Aortic smooth muscle cell (primary cell): ENCODE results near the gene DNAJB1. TPM values are rescaled to one million over a fixed set of nuclear protein-coding genes. Genes with fewer than 3 reads are reported as not detected.

ENCODE experiments used
- total RNA-seq: library from RNA; depleted of rRNA; stranded (reverse); fragments of >200 nt; gene quantifications from 2 replicates; pipeline ENCODE4 v1.2.3, GENCODE V29; 2014

DNAJB1 gene
- total RNA-seq: 52.6 and 52.7 TPM in 2 replicates

GRCh38 chr19:14517840-14518505 lies at the start of gene DNAJB1:
Gene DNAJB1, minus strand, starts transcription at chr19:14518397. Its CDS starts 48 bp downstream, at chr19:14518349.

DNA sequence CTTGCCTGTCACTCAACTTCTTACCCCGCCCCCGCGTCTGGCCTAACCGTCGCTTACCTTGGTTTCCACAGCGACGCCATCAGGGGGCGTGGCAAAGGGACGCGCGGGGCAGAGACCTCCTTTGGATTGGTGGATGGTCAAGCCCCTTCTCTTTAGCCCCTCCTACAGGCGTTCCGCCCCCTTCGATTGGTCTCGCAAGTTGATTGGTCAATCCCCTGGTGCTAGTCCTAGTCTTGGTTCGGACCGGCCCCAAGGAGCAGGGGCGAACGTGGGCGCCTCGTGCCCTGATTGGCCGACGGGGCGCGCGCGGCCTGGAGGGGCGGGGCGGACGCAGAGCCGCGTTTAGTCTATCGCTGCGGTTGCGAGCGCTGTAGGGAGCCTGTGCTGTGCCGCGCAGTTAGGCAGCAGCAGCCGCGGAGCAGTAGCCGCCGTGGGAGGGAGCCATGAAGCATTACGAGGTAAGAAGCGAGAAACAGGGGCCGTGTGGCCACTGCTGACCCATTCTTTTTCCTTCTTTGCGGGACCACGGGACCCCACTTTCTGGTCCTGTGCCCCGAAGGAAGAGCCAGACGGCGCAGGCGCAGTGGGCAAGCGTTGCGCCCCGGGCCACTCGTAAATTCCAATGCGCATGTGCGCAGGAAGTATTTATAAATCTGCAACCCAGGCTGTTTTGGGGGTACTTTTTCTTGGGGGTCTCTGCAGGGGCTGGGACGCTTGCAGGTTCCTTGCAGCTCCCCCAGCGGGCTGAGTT lies 11.2 kb upstream of the DNAJB1 start, which contains the start of gene TECR:
Gene TECR (plus strand): TSS at position 341 of the 751 bp plus-strand sequence. CDS start 103 bp downstream, at position 444.

GRCh38 chr19:14496029-14496833 lies 22.0 kb downstream of the DNAJB1 start, which contains the start of gene GIPC1:
Gene GIPC1, minus strand, starts transcription at chr19:14496127. Its CDS starts 13,151 bp downstream, at chr19:14482976.

DNA sequence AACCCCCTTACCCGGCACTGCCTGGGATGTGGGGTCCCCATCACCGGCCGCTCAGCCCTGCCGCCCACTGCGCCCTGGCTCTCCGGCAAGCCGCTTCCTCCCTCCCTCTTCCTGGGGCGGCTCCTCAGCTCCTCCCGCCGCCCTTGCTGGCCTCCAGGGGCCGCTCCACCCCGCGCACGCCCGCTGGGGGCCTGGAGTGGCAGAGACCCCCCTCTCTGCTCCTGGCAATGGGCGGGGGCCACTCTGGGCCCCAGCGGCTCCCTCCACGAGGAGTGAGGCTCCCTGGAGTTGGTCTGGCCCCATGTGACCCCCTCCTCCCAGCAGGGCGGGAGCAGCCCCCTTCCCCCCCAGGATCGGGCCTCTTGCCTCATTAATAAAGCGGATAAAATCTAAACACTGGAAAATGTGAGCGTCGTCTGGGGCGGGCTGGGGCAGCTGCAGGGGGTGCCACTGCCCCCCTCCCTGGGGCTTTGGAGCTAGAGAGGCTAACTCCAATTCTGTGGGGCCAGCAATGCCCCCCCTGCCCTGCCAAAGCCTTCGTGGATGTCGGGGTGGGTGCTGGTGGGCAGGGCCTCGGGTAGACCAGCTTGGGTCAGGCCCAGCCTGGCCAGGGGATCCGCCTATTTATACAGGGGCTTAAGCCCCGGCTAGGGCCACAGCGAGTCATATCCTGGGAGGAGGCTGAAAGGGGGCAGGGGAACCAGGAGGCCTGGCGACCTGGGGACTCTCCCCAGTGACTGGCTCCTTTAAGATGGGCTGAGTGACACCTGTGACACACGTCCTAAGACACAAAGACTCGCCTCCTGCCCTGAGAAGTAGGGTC lies 42.7 kb downstream of the DNAJB1 start, which contains the start of gene PTGER1:
Gene PTGER1 (minus strand): TSS at position 104 of the 823 bp plus-strand sequence. CDS start 1,034 bp downstream, outside the sequence.

Other genes with a start within 250 kb of the DNAJB1 start
- gene ADGRE5, start 137.0 kb downstream of the DNAJB1 start, total RNA-seq: 43.2 and 56.1 TPM in 2 replicates
- gene DDX39A, start 99.1 kb downstream of the DNAJB1 start, total RNA-seq: 56.1 and 78.5 TPM in 2 replicates
- 114 and 136 TPM in 2 replicates for gene PKN1, start 85.1 kb downstream of the DNAJB1 start, total RNA-seq
- gene PTGER1, start 43.0 kb downstream of the DNAJB1 start, total RNA-seq: 15.5 and 35.5 TPM in 2 replicates
- 145 and 146 TPM in 2 replicates for gene GIPC1, start 22.3 kb downstream of the DNAJB1 start, total RNA-seq
- 19.9 and 22.3 TPM in 2 replicates for gene TECR, start 11.2 kb upstream of the DNAJB1 start, total RNA-seq
- gene NDUFB7, start 53.7 kb upstream of the DNAJB1 start, total RNA-seq: 315 and 451 TPM in 2 replicates
- gene CLEC17A, start 64.7 kb upstream of the DNAJB1 start, total RNA-seq: 0.06 and 0.13 TPM in 2 replicates
- gene ADGRE3, start 156.4 kb upstream of the DNAJB1 start, total RNA-seq: not detected in 2 replicates
- gene ZNF333, start 171.7 kb upstream of the DNAJB1 start, total RNA-seq: 19.0 and 19.4 TPM in 2 replicates